Progenitor cell of endocrine pancreas (in vitro differentiated cells): ENCODE data around the gene TFAP2B. TPM values are rescaled to one million over a fixed set of nuclear protein-coding genes. Genes with fewer than 3 reads are reported as not detected.

Source experiments
- DNase-seq: peaks from one replicate; pipeline ENCODE4 v3.0.0; 2021; ENCODE audit warnings: low spot score; ENCODE audit not compliant: unreplicated experiment
- H3K27ac Mint-ChIP-seq: 2 replicates; pipeline ENCODE4 v1.8.0; 2021; ENCODE audit warnings: mild to moderate bottlenecking, moderate library complexity, mixed read lengths
- H3K27me3 Mint-ChIP-seq: 2 replicates; pipeline ENCODE4 v1.8.0; 2021; ENCODE audit warnings: mixed read lengths
- H3K36me3 Mint-ChIP-seq: 2 replicates; pipeline ENCODE4 v1.8.0; 2022; ENCODE audit warnings: mixed read lengths; ENCODE audit not compliant: insufficient read depth
- H3K4me1 Mint-ChIP-seq: 2 replicates; pipeline ENCODE4 v1.8.0; 2021; ENCODE audit warnings: low read depth, mixed read lengths
- H3K4me3 Mint-ChIP-seq: 2 replicates; pipeline ENCODE4 v1.8.0; 2021; ENCODE audit warnings: low read depth, mild to moderate bottlenecking, moderate library complexity, mixed read lengths
- H3K9me3 Mint-ChIP-seq: 2 replicates; pipeline ENCODE4 v1.8.0; 2021; ENCODE audit warnings: low read depth, mixed read lengths
- total RNA-seq: library from RNA; stranded (reverse); gene quantifications from 2 replicates; pipeline ENCODE4 v1.2.1, GENCODE V29; 2021
- TF ChIP-seq, protein P1 (sequence below): fragments of 200-600 bp; sonication (generic); IDR thresholded peaks from one replicate; pipeline ENCODE4 v1.5.0; 2021; ENCODE audit warnings: antibody characterized with exemption, mild to moderate bottlenecking; ENCODE audit not compliant: unreplicated experiment

The TFAP2B gene
- total RNA-seq, 1 donor from 2014 or later: 0.74 TPM

DNA sequence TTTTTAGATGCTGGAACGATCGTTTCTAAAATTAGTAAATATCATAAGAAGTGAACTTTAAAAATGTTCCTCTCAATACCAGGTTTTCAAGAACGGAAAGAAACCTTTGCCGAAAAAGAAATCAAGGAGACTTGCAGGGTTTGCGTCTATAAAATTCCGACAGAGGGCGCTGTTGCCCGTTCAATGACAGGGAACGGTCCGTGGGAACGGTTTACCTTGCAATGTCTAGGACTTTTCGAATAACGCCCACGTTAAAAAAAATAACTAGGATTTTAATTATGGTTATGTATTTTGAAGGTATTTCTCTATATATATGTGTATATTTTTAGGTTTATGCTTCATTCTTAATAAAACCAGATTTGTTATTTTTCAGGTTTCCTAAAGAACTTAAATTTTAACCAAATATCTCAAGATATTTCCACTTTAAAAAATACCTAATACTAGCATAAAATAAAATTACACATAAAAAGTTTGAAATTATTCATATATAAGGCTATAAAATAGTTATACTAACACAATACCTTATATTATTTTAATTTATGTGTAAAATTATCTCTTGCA, 2.5 kb upstream of the TFAP2B start:
- TF ChIP-seq, protein P1, sequence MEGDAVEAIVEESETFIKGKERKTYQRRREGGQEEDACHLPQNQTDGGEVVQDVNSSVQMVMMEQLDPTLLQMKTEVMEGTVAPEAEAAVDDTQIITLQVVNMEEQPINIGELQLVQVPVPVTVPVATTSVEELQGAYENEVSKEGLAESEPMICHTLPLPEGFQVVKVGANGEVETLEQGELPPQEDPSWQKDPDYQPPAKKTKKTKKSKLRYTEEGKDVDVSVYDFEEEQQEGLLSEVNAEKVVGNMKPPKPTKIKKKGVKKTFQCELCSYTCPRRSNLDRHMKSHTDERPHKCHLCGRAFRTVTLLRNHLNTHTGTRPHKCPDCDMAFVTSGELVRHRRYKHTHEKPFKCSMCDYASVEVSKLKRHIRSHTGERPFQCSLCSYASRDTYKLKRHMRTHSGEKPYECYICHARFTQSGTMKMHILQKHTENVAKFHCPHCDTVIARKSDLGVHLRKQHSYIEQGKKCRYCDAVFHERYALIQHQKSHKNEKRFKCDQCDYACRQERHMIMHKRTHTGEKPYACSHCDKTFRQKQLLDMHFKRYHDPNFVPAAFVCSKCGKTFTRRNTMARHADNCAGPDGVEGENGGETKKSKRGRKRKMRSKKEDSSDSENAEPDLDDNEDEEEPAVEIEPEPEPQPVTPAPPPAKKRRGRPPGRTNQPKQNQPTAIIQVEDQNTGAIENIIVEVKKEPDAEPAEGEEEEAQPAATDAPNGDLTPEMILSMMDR: peak; percentile 89
- H3K27ac Mint-ChIP-seq: no peak overlapping the region
- H3K4me1 Mint-ChIP-seq: peaks cover 15% of the 10 kb centered on the region
- H3K9me3 Mint-ChIP-seq: no peaks in the 10 kb centered on the region
- peak; percentile 71 for DNase-seq
- peak overlapping the region; percentile 80 for H3K4me3 Mint-ChIP-seq
- peaks cover 81% of the 10 kb centered on the region for H3K27me3 Mint-ChIP-seq
- no peaks in the 10 kb centered on the region for H3K36me3 Mint-ChIP-seq

DNA sequence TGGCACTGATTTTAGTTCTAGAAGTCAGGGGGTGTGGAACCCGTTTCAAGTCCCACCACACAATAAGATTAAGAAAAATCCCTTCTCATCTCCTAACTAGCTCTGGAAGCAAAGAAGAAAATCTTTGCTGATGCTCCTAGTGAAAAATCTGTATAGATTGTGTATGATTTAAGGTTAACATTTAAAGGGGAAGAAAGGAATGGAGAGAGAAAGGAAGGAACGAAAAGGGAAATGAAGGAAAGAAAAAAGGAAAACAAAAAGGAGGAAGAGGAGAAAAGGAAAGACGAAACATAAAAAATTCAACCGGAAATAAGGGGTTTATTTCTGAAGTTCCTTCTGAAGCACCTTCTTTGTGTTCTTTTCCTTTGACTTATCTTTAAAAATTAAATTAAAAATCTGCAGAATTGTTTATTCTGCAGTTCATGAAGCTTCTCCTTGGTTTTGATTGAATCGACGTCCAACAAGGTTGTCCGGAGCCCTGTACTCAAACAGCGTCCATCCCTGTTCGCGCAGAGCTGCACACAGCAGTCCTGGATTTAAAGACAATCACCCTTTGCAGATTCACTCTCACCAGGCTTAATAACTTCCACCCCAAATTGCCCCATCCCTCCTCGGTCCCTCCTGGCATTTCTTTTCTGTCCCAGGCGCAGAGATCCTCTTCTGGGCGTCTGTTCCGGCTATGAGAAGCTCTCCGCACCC, 1.6 kb upstream of the TFAP2B start:
- H3K4me3 Mint-ChIP-seq: no peak overlapping the region
- no peaks in the 10 kb centered on the region for H3K9me3 Mint-ChIP-seq
- H3K27ac Mint-ChIP-seq: no peak overlapping the region
- peaks cover 20% of the 10 kb centered on the region for H3K4me1 Mint-ChIP-seq
- no peak for DNase-seq
- H3K27me3 Mint-ChIP-seq: peaks cover 90% of the 10 kb centered on the region
- TF ChIP-seq, protein P1: no peak
- H3K36me3 Mint-ChIP-seq: no peaks in the 10 kb centered on the region

DNA sequence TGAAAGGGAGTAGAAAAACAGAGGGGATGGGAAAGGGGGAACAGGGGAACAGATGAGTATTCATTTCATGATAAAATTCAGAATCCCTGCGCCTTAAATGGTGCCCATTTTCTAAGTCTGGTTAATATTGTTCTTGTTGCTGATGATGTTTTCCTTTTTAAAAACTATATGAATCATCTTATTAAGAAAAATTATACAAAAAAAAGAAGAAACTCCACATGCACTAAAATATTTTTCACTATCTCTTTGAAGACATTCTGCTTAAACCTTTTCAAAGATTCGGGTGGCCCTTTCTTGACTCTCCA, 1.1 kb upstream of the TFAP2B start:
- Mint-ChIP-seq H3K36me3 (no peaks in the 10 kb centered on the region), H3K4me1 (peaks cover 20% of the 10 kb centered on the region), H3K9me3 (no peaks in the 10 kb centered on the region), H3K27ac (no peak overlapping the region), H3K27me3 (peaks cover 92% of the 10 kb centered on the region), H3K4me3 (no peak overlapping the region)
- TF ChIP-seq, protein P1: no peak
- DNase-seq: no peak

DNA sequence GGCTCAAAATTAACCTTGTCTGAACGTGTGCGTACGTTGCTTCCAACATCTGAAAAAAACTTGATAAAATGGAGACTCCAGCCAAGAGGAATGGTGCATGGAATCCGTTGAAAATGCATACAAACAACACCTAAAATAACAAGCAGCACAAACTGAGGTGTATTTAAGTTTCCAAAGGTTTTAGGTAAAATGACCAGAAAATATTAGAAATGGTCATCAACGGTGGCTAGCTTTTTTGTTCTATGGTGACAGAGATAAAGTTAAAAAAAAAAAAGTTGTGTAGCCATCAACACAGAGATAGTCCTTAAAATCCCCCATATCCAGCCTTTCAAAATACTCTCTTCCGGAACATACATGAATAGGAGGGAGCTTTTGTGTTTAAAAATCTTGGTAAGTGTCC, 651 bp upstream of the TFAP2B start:
- peaks cover 20% of the 10 kb centered on the region for H3K4me1 Mint-ChIP-seq
- H3K36me3 Mint-ChIP-seq: no peaks in the 10 kb centered on the region
- DNase-seq: no peak
- no peak overlapping the region for H3K27ac Mint-ChIP-seq
- no peaks in the 10 kb centered on the region for H3K9me3 Mint-ChIP-seq
- TF ChIP-seq, protein P1: no peak
- H3K4me3 Mint-ChIP-seq: no peak overlapping the region
- peaks cover 94% of the 10 kb centered on the region for H3K27me3 Mint-ChIP-seq

DNA sequence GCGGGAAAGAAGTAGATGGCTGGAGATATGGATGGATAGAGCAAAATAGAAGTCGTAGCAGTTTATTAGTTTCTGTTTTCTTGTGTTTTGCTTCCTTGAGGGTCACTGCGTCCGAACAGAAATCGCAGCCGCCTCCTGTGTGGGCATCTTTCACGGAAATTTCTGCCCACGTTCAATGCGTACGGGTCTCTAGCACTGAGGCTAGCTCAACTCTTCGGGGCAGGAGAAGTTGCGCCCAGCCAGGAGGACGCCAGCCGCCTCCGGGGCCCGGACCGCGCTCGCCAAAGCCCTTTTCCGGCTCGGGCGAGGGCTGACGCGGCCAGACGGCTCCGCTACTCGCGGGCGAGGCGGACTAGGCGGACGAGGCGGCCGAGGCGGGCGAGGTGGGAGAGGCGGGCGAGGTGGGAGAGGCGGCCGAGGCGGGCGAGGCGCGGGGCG, 814 bp downstream of the TFAP2B start:
- Mint-ChIP-seq H3K27ac (no peak overlapping the region), H3K27me3 (peaks cover 95% of the 10 kb centered on the region), H3K9me3 (no peaks in the 10 kb centered on the region), H3K4me1 (peaks cover 21% of the 10 kb centered on the region), H3K36me3 (no peaks in the 10 kb centered on the region), H3K4me3 (no peak overlapping the region)
- TF ChIP-seq, protein P1: no peak
- DNase-seq: peak; percentile 41
